ENCODE results near the gene SPDYA.

DNA sequence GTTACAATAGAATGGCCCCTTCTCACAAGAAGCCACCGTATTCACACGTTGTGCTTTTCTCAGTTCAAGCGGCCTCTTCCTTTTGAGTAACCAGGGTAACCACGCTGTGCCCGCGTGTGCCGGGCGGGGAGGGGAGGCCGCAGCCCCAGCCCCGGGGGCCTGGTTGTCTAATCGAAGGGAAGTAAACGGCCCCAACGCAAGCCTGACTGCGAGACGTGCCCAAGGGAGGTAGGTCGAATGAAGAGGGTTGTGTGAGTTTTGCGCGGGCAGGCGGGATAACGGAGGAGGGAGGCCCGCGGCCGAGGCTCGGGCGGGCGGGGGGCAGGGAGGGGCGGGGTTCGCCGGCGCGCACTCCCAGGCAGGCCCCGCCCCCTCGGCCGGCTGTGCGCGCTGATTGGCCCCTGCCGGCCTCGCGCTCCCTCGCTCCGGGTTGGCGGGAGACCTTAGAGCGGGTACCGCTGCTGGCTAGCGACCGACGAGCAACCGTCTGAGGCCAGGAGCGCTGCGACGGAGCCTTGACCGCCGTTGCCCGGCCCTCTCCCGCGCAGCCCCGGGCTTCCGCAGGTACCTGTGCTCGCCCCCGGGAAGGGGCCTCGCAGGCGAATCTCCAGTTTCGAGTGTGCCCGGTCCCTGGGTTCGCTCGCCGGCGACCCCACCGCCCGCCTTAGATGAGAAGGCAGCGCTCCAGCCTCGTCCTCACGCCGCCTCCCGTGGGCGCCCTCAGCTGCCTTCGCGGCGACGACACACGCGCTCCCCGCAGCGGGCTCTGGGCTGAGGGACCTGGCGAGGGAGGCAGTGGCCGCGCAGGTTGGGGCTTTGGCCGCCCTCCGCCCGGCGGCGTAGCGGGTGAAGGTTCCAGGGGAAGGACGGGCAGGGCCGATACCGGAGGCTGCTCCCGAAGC, at the start of gene SPDYA:
- peak; percentile 57; the same call in 1 of the 2 replicates for TF ChIP-seq POLR2AphosphoS5 (IDR thresholded peaks at IDR 0.05; ENCODE audit: low read depth, low read length)
- TF ChIP-seq, protein P1, sequence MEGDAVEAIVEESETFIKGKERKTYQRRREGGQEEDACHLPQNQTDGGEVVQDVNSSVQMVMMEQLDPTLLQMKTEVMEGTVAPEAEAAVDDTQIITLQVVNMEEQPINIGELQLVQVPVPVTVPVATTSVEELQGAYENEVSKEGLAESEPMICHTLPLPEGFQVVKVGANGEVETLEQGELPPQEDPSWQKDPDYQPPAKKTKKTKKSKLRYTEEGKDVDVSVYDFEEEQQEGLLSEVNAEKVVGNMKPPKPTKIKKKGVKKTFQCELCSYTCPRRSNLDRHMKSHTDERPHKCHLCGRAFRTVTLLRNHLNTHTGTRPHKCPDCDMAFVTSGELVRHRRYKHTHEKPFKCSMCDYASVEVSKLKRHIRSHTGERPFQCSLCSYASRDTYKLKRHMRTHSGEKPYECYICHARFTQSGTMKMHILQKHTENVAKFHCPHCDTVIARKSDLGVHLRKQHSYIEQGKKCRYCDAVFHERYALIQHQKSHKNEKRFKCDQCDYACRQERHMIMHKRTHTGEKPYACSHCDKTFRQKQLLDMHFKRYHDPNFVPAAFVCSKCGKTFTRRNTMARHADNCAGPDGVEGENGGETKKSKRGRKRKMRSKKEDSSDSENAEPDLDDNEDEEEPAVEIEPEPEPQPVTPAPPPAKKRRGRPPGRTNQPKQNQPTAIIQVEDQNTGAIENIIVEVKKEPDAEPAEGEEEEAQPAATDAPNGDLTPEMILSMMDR (IDR thresholded peaks at IDR 0.05) = no peak
- TF ChIP-seq, protein P2, sequence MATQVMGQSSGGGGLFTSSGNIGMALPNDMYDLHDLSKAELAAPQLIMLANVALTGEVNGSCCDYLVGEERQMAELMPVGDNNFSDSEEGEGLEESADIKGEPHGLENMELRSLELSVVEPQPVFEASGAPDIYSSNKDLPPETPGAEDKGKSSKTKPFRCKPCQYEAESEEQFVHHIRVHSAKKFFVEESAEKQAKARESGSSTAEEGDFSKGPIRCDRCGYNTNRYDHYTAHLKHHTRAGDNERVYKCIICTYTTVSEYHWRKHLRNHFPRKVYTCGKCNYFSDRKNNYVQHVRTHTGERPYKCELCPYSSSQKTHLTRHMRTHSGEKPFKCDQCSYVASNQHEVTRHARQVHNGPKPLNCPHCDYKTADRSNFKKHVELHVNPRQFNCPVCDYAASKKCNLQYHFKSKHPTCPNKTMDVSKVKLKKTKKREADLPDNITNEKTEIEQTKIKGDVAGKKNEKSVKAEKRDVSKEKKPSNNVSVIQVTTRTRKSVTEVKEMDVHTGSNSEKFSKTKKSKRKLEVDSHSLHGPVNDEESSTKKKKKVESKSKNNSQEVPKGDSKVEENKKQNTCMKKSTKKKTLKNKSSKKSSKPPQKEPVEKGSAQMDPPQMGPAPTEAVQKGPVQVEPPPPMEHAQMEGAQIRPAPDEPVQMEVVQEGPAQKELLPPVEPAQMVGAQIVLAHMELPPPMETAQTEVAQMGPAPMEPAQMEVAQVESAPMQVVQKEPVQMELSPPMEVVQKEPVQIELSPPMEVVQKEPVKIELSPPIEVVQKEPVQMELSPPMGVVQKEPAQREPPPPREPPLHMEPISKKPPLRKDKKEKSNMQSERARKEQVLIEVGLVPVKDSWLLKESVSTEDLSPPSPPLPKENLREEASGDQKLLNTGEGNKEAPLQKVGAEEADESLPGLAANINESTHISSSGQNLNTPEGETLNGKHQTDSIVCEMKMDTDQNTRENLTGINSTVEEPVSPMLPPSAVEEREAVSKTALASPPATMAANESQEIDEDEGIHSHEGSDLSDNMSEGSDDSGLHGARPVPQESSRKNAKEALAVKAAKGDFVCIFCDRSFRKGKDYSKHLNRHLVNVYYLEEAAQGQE (IDR thresholded peaks at IDR 0.05; ENCODE audit: insufficient read depth in 1 of 2, low read depth in 2 of 2, low read length in 1 of 2) = no peak
- no peak for TF ChIP-seq TCF7L2 (IDR thresholded peaks at IDR 0.05; ENCODE audit: low read depth, low read length)
- TF ChIP-seq SIN3A (IDR thresholded peaks at IDR 0.05; ENCODE audit: borderline replicate concordance, insufficient read depth, low read depth, low read length) = no peak
